T-helper 9 cell (primary cell): ENCODE measurements around the gene GREM2.

Source experiments
- DNase-seq: peaks from one replicate; pipeline ENCODE4 v3.0.0-alpha.2; 2020
- total RNA-seq, 2 donors: gene quantifications; one replicate each; lab custom pipeline; 2026; lab: John Stamatoyannopoulos, UW

The GREM2 gene
- total RNA-seq = 2.7 to 4.4 reads per million in 2 donors

- DNase-seq = peak; percentile 14
Observed at GRCh38 chr1:240611619-240612480, at the start of gene GREM2. Gene GREM2 (minus strand): TSS chr1:240612155. CDS start chr1:240493475, 118,680 bp downstream.

- no peak for DNase-seq
Observed at GRCh38 chr1:240658312-240658960, 46.5 kb upstream of the GREM2 start.

- DNase-seq = no peak
Observed at GRCh38 chr1:240656531-240656930, 44.6 kb upstream of the GREM2 start.

GRCh38 chr1:240652961-240653409 lies 41.0 kb upstream of the GREM2 start:
- no peak for DNase-seq

- DNase-seq = no peak
Observed at GRCh38 chr1:240652549-240652948, 40.6 kb upstream of the GREM2 start.

GRCh38 chr1:240650877-240651276 lies 38.9 kb upstream of the GREM2 start:
- no peak for DNase-seq

GRCh38 chr1:240649733-240650721 lies 38.1 kb upstream of the GREM2 start:
- no peak for DNase-seq

- no peak for DNase-seq
Observed at GRCh38 chr1:240646571-240647240, 34.8 kb upstream of the GREM2 start.

GRCh38 chr1:240644732-240645131 lies 32.8 kb upstream of the GREM2 start:
- DNase-seq = no peak

GRCh38 chr1:240635466-240636256 lies 23.7 kb upstream of the GREM2 start:
- no peak for DNase-seq

- DNase-seq = no peak
Observed at GRCh38 chr1:240630409-240630808, 18.5 kb upstream of the GREM2 start.

GRCh38 chr1:240621249-240621648 lies 9.3 kb upstream of the GREM2 start:
- no peak for DNase-seq

GRCh38 chr1:240619906-240620621 lies 8.1 kb upstream of the GREM2 start:
- DNase-seq = no peak

GRCh38 chr1:240619357-240619756 lies 7.4 kb upstream of the GREM2 start:
- DNase-seq = no peak

GRCh38 chr1:240618946-240619345 lies 7.0 kb upstream of the GREM2 start:
- DNase-seq = no peak

GRCh38 chr1:240616018-240616417 lies 4.1 kb upstream of the GREM2 start:
- DNase-seq = no peak

- DNase-seq = no peak
Observed at GRCh38 chr1:240613356-240614142, 1.6 kb upstream of the GREM2 start.

- no peak for DNase-seq
Observed at GRCh38 chr1:240612811-240613210, 856 bp upstream of the GREM2 start.

GRCh38 chr1:240611228-240611618 lies 732 bp downstream of the GREM2 start:
- DNase-seq = no peak

- no peak for DNase-seq
Observed at GRCh38 chr1:240610636-240611035, 1.3 kb downstream of the GREM2 start.
